ENCODE measurements around the gene NPTXR.
A peak's percentile ranks its signal among the peaks of the same experiment; 100 is the strongest.

NPTXR gene

DNA sequence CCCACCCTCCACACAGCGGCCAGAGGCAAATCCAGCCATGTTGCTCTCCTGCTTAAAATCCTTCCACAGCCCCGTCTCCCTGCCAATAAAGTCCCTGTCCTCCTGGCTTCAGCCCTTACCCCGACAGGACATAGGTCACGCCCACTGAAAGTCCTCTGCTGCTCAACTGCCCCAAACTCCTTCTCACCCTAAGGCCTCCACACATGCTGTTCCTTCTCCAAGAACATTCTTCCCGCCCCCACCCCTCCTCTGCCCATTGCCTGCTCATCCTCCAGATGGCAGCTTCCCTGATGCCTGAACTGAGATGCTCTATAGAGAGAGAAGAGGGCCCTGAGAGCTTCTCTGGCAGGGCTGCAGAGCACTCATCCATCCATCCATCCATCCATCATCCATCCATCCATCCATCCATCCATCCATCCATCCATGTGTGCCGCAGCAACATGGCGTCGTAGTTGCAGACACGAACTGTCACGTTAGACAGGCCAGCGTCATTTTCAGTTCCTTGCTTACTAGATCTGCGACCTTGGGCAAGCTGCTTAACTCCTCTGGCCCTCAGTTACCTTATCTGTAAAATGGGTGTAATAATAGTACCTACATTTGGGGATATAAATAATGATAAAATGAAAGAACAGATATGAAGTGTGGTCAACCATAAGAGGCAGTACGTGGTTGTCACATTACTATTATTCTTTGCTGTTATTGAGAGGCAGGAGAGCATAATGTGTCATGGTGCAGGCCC lies 9.4 kb downstream of the NPTXR start:
- Histone ChIP-seq H2BK12ac (ENCODE audit: low read length) (no peak overlapping the region), H4K12ac (ENCODE audit: low read depth, low read length) (no peak overlapping the region), H3K9me3 (ENCODE audit: insufficient read depth, low read depth, low read length) (peaks cover 5% of the 10 kb centered on the region), H3K79me1 (ENCODE audit: low read length) (no peaks in the 10 kb centered on the region), H3K4me1 (ENCODE audit: control insufficient read depth in 1 of 2, insufficient read depth in 2 of 2, low read length in 2 of 2) (no peaks in the 10 kb centered on the region), H2AFZ (ENCODE audit: insufficient read depth, low read length, poor library complexity) (no peak overlapping the region), H2AK5ac (ENCODE audit: low read length) (no peak overlapping the region), H2BK120ac (ENCODE audit: insufficient read depth, low read length, poor library complexity) (no peak overlapping the region), H3K27me3 (ENCODE audit: insufficient read depth, low read length) (no peaks in the 10 kb centered on the region), H3K18ac (ENCODE audit: low read length) (no peak overlapping the region), H3K79me2 (ENCODE audit: control insufficient read depth, insufficient read depth, low read length, poor library complexity) (no peaks in the 10 kb centered on the region), H3K36me3 (ENCODE audit: control insufficient read depth in 1 of 2, insufficient read depth in 2 of 2, low read length in 2 of 2) (no peaks in the 10 kb centered on the region), H3K23ac (ENCODE audit: low read length) (no peak overlapping the region), H4K91ac (ENCODE audit: low read depth, low read length) (no peak overlapping the region), H3K9ac (ENCODE audit: low read length) (no peak overlapping the region), H2BK5ac (ENCODE audit: low read depth, low read length, poor library complexity) (no peak overlapping the region), H3K4me3 (ENCODE audit: low read depth, low read length) (no peak overlapping the region), H4K8ac (ENCODE audit: low read depth, low read length) (no peak overlapping the region), H3K4ac (ENCODE audit: low read depth, low read length) (no peak overlapping the region), H3K14ac (ENCODE audit: low read length) (no peak overlapping the region), H3K27ac (ENCODE audit: low read depth, low read length) (no peak overlapping the region), H3K4me2 (ENCODE audit: low read length) (no peak overlapping the region)
- no CpG with 5 or more reads among the region's 13 CpGs for WGBS (ENCODE audit: extremely low coverage, insufficient coverage, insufficient read length)
- no peak for DNase-seq

DNA sequence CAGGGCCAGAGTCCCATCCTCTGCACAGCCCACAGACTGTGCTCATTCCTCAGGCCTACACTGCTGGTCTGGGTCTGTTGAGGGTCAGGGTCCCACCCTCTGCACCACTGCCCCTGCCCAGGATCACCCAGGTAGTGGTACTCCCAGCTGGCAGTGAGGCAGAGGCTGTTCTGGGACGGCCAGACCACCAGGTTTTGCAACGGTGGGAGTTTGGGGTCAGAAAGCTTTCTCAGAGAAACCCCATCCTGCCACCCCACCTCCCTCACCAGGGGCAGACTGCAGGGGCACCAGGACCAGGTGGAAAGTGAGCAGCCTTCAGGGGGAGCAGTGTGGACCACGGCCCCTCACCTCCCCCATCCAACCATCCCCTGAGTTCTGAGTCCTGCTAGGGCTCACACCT lies 10.8 kb downstream of the NPTXR start:
- H2AK5ac ChIP-seq (ENCODE audit: low read length), result no peak overlapping the region
- H3K36me3 ChIP-seq (ENCODE audit: control insufficient read depth in 1 of 2, insufficient read depth in 2 of 2, low read length in 2 of 2), result no peaks in the 10 kb centered on the region
- H3K4me3 ChIP-seq (ENCODE audit: low read depth, low read length), result no peak overlapping the region
- no peak overlapping the region for H2BK5ac ChIP-seq (ENCODE audit: low read depth, low read length, poor library complexity)
- no peak overlapping the region for H3K4me2 ChIP-seq (ENCODE audit: low read length)
- no peak overlapping the region for H3K18ac ChIP-seq (ENCODE audit: low read length)
- peaks cover 5% of the 10 kb centered on the region for H3K9me3 ChIP-seq (ENCODE audit: insufficient read depth, low read depth, low read length)
- H3K27ac ChIP-seq (ENCODE audit: low read depth, low read length), result no peak overlapping the region
- H2BK12ac ChIP-seq (ENCODE audit: low read length), result no peak overlapping the region
- no peak overlapping the region for H4K12ac ChIP-seq (ENCODE audit: low read depth, low read length)
- H3K23ac ChIP-seq (ENCODE audit: low read length), result no peak overlapping the region
- H4K8ac ChIP-seq (ENCODE audit: low read depth, low read length), result no peak overlapping the region
- no peaks in the 10 kb centered on the region for H3K4me1 ChIP-seq (ENCODE audit: control insufficient read depth in 1 of 2, insufficient read depth in 2 of 2, low read length in 2 of 2)
- H2BK120ac ChIP-seq (ENCODE audit: insufficient read depth, low read length, poor library complexity), result no peak overlapping the region
- H4K91ac ChIP-seq (ENCODE audit: low read depth, low read length), result no peak overlapping the region
- no peaks in the 10 kb centered on the region for H3K79me1 ChIP-seq (ENCODE audit: low read length)
- no peak overlapping the region for H2AFZ ChIP-seq (ENCODE audit: insufficient read depth, low read length, poor library complexity)
- no peak overlapping the region for H3K14ac ChIP-seq (ENCODE audit: low read length)
- H3K27me3 ChIP-seq (ENCODE audit: insufficient read depth, low read length), result no peaks in the 10 kb centered on the region
- DNase-seq, result no peak
- no peaks in the 10 kb centered on the region for H3K79me2 ChIP-seq (ENCODE audit: control insufficient read depth, insufficient read depth, low read length, poor library complexity)
- no CpG with 5 or more reads among the region's 3 CpGs for WGBS (ENCODE audit: extremely low coverage, insufficient coverage, insufficient read length)
- no peak overlapping the region for H3K9ac ChIP-seq (ENCODE audit: low read length)
- no peak overlapping the region for H3K4ac ChIP-seq (ENCODE audit: low read depth, low read length)

DNA sequence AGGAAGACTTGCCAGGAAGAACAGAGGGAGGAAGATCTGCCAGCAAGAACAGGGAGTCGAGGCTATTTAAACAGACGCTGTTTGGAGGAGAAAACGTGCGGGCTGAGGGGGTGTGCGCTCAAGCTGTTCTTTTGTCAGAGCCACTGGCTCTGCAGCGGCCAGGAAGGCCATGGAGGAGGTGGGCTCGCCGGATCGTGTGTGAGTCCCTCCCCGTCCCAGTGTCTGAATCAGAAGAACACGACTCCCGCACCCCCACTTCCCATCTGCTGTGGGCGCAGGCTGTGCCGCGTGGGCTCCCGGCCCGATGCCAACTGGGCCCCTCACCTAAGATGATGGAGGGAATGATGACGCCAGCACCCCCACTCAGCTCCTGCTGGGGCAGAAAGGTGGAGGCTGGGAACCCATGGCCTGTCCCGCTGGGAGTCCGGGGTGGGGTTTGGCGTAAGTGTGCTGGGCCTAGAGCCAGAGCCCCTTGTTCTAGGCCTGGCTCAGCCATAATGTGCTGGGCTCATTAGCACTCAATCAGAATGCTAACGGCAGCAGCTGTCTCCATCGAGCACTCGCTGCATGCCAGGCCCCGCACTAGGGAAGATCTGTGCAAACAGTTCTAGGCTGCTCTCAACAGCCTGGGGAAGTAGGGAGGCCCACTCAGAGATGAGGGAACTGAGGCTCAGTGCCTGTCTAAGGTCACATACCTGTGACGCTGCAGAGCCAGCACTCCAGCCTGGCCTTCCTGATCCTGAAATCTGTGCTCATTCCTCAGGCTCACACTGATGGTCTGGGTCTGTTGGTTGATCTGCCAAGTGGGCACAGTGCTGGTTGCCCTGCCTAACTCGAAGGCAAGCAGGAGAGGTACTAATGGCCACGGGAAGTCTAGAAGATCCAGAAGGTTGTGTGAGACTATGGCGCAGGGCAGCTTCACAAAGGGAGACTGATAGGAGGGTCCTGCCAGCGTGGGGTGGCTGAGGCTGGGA lies 11.5 kb downstream of the NPTXR start:
- Histone ChIP-seq H3K23ac (ENCODE audit: low read length) (no peak overlapping the region), H3K14ac (ENCODE audit: low read length) (no peak overlapping the region), H3K4me1 (ENCODE audit: control insufficient read depth in 1 of 2, insufficient read depth in 2 of 2, low read length in 2 of 2) (no peaks in the 10 kb centered on the region), H3K36me3 (ENCODE audit: control insufficient read depth in 1 of 2, insufficient read depth in 2 of 2, low read length in 2 of 2) (no peaks in the 10 kb centered on the region), H3K27me3 (ENCODE audit: insufficient read depth, low read length) (no peaks in the 10 kb centered on the region), H3K18ac (ENCODE audit: low read length) (no peak overlapping the region), H2BK12ac (ENCODE audit: low read length) (no peak overlapping the region), H3K4me3 (ENCODE audit: low read depth, low read length) (no peak overlapping the region), H2BK120ac (ENCODE audit: insufficient read depth, low read length, poor library complexity) (no peak overlapping the region), H3K4me2 (ENCODE audit: low read length) (no peak overlapping the region), H4K12ac (ENCODE audit: low read depth, low read length) (no peak overlapping the region), H4K8ac (ENCODE audit: low read depth, low read length) (no peak overlapping the region), H2BK5ac (ENCODE audit: low read depth, low read length, poor library complexity) (no peak overlapping the region), H2AK5ac (ENCODE audit: low read length) (no peak overlapping the region), H3K4ac (ENCODE audit: low read depth, low read length) (no peak overlapping the region), H3K79me1 (ENCODE audit: low read length) (no peaks in the 10 kb centered on the region), H3K9me3 (ENCODE audit: insufficient read depth, low read depth, low read length) (peaks cover 5% of the 10 kb centered on the region), H3K9ac (ENCODE audit: low read length) (no peak overlapping the region), H4K91ac (ENCODE audit: low read depth, low read length) (no peak overlapping the region), H3K27ac (ENCODE audit: low read depth, low read length) (no peak overlapping the region), H2AFZ (ENCODE audit: insufficient read depth, low read length, poor library complexity) (no peak overlapping the region), H3K79me2 (ENCODE audit: control insufficient read depth, insufficient read depth, low read length, poor library complexity) (no peaks in the 10 kb centered on the region)
- no CpG with 5 or more reads among the region's 30 CpGs for WGBS (ENCODE audit: extremely low coverage, insufficient coverage, insufficient read length)
- DNase-seq, result no peak

DNA sequence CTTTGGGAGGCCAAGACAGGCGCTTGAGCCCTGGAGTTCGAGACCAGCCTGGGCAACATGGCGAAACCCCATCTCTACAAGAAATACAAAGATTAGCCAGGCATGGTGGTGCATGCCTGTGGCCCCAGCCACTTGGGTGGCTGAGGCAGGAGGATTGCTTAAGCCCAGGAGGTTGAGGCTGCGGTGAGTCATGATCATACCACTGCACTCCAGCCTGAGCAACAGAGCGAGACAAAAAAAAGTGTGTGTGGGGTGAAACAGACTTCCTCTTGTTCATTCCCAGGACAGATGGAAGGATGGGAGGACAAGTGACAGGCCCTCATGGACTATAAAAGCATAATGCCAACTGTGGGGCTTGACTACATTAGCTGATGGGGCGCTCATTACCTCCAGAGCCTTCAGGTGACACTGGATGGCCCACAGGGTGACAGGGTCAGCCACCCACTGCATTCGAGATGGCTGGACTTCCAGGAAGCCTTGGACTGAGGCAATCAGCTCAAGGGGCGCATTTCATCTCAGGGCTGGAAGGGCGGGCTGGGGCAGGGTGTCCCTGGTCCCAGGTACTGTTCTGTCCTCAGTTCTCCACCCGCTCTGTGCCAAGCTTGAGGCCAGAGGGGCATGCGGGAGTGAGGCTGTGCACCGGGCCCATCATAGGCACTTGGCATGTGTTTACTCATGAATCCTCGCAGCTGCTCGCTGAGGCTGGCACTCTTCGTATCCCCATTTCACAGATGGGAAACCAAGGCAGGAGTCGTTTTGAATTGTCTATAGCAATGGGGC lies 12.5 kb downstream of the NPTXR start:
- H3K9me3 ChIP-seq (ENCODE audit: insufficient read depth, low read depth, low read length), result peaks cover 5% of the 10 kb centered on the region
- no peak overlapping the region for H3K23ac ChIP-seq (ENCODE audit: low read length)
- H3K14ac ChIP-seq (ENCODE audit: low read length), result no peak overlapping the region
- H3K18ac ChIP-seq (ENCODE audit: low read length), result no peak overlapping the region
- H3K4me3 ChIP-seq (ENCODE audit: low read depth, low read length), result no peak overlapping the region
- H3K79me1 ChIP-seq (ENCODE audit: low read length), result no peaks in the 10 kb centered on the region
- H4K12ac ChIP-seq (ENCODE audit: low read depth, low read length), result no peak overlapping the region
- H3K4me2 ChIP-seq (ENCODE audit: low read length), result no peak overlapping the region
- H3K36me3 ChIP-seq (ENCODE audit: control insufficient read depth in 1 of 2, insufficient read depth in 2 of 2, low read length in 2 of 2), result no peaks in the 10 kb centered on the region
- no peaks in the 10 kb centered on the region for H3K27me3 ChIP-seq (ENCODE audit: insufficient read depth, low read length)
- no peak overlapping the region for H2BK120ac ChIP-seq (ENCODE audit: insufficient read depth, low read length, poor library complexity)
- no peak overlapping the region for H2AK5ac ChIP-seq (ENCODE audit: low read length)
- no peak overlapping the region for H2BK12ac ChIP-seq (ENCODE audit: low read length)
- no peaks in the 10 kb centered on the region for H3K79me2 ChIP-seq (ENCODE audit: control insufficient read depth, insufficient read depth, low read length, poor library complexity)
- H3K9ac ChIP-seq (ENCODE audit: low read length), result no peak overlapping the region
- H3K27ac ChIP-seq (ENCODE audit: low read depth, low read length), result no peak overlapping the region
- H2BK5ac ChIP-seq (ENCODE audit: low read depth, low read length, poor library complexity), result no peak overlapping the region
- no peak overlapping the region for H2AFZ ChIP-seq (ENCODE audit: insufficient read depth, low read length, poor library complexity)
- H3K4me1 ChIP-seq (ENCODE audit: control insufficient read depth in 1 of 2, insufficient read depth in 2 of 2, low read length in 2 of 2), result no peaks in the 10 kb centered on the region
- no peak overlapping the region for H4K8ac ChIP-seq (ENCODE audit: low read depth, low read length)
- no peak overlapping the region for H4K91ac ChIP-seq (ENCODE audit: low read depth, low read length)
- DNase-seq, result peak; percentile 27 to 29
- H3K4ac ChIP-seq (ENCODE audit: low read depth, low read length), result no peak overlapping the region
- WGBS (ENCODE audit: extremely low coverage, insufficient coverage, insufficient read length), result no CpG with 5 or more reads among the region's 16 CpGs

All from trophoblast cell (in vitro differentiated cells and primary cell).